Stimulated activated CD4-positive, alpha-beta T cell treated with anti-CD3 and anti-CD28 coated beads, Interleukin-1b, Interleukin-23, amount 100 ng/mL, for 24 hours (primary cell): ENCODE results near the gene RARRES2.

Experiments
- DNase-seq, 4 experiments: peaks; one replicate each; pipeline ENCODE4 v3.0.0-alpha.2; 2020; ENCODE audit warnings: low read depth in 4 of 4, low spot score in 1 of 4

Gene RARRES2

GRCh38 chr7:150377196-150377595 lies 35.8 kb upstream of the RARRES2 start:
- DNase-seq = no peak

- no peak for DNase-seq
Measured at GRCh38 chr7:150376560-150376959, 35.1 kb upstream of the RARRES2 start.

- no peak for DNase-seq
Measured at GRCh38 chr7:150375662-150376521, 34.5 kb upstream of the RARRES2 start.

- DNase-seq = no peak
Measured at GRCh38 chr7:150374472-150374871, 33.0 kb upstream of the RARRES2 start.

- DNase-seq = no peak
Measured at GRCh38 chr7:150374026-150374425, 32.6 kb upstream of the RARRES2 start.

GRCh38 chr7:150373049-150373801 lies 31.8 kb upstream of the RARRES2 start:
- DNase-seq = no peak

- DNase-seq = no peak
Measured at GRCh38 chr7:150372271-150373048, 31.0 kb upstream of the RARRES2 start.

GRCh38 chr7:150371996-150372270 lies 30.5 kb upstream of the RARRES2 start:
- DNase-seq = no peak

GRCh38 chr7:150371131-150371995 lies 29.9 kb upstream of the RARRES2 start:
- DNase-seq = no peak

- DNase-seq = no peak
Measured at GRCh38 chr7:150370612-150371071, 29.2 kb upstream of the RARRES2 start.

- no peak for DNase-seq
Measured at GRCh38 chr7:150369748-150370501, 28.5 kb upstream of the RARRES2 start.

- peak in 2 of 4 experiments; percentile 28 to 46 for DNase-seq
Measured at GRCh38 chr7:150368884-150369747, 27.7 kb upstream of the RARRES2 start.

- DNase-seq = peak; percentile 51 to 78 (median 65)
Measured at GRCh38 chr7:150368096-150368883, 26.9 kb upstream of the RARRES2 start, which contains the start of gene REPIN1. REPIN1 (plus strand) TSS chr7:150368822; CDS start chr7:150369712, 890 bp downstream.

GRCh38 chr7:150367677-150368095 lies 26.3 kb upstream of the RARRES2 start:
- DNase-seq = no peak

GRCh38 chr7:150365673-150366398 lies 24.4 kb upstream of the RARRES2 start:
- DNase-seq = no peak

GRCh38 chr7:150365194-150365593 lies 23.8 kb upstream of the RARRES2 start:
- DNase-seq = no peak

GRCh38 chr7:150363872-150364271 lies 22.4 kb upstream of the RARRES2 start:
- DNase-seq = no peak
